ENCODE measurements around the gene ZNF101.

- TF ChIP-seq, protein P1, sequence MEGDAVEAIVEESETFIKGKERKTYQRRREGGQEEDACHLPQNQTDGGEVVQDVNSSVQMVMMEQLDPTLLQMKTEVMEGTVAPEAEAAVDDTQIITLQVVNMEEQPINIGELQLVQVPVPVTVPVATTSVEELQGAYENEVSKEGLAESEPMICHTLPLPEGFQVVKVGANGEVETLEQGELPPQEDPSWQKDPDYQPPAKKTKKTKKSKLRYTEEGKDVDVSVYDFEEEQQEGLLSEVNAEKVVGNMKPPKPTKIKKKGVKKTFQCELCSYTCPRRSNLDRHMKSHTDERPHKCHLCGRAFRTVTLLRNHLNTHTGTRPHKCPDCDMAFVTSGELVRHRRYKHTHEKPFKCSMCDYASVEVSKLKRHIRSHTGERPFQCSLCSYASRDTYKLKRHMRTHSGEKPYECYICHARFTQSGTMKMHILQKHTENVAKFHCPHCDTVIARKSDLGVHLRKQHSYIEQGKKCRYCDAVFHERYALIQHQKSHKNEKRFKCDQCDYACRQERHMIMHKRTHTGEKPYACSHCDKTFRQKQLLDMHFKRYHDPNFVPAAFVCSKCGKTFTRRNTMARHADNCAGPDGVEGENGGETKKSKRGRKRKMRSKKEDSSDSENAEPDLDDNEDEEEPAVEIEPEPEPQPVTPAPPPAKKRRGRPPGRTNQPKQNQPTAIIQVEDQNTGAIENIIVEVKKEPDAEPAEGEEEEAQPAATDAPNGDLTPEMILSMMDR (optimal IDR thresholded peaks at IDR 0.05 in 1 of 3, IDR thresholded peaks at IDR 0.05 in 1 of 3, conservative IDR thresholded peaks at IDR 0.05 in 1 of 3; ENCODE audit: extremely low read depth in 1 of 3, insufficient read depth in 2 of 3, low read length in 3 of 3) = no peak
- TF ChIP-seq EZH2 (IDR thresholded peaks at IDR 0.05; ENCODE audit: low read length) = no peak
Measured at GRCh38 chr19:19662344-19662743, 6.3 kb upstream of the ZNF101 start.
